GM10266 (cell line): ENCODE results near the gene MAP4K4.

ENCODE experiments used
- DNase-seq: peaks from one replicate; pipeline ENCODE4 v3.0.0; 2012; ENCODE audit errors: extremely low spot score
- CTCF ChIP-seq: IDR thresholded peaks from 2 replicates; pipeline ENCODE4 v1.5.1; 2012; ENCODE audit warnings: mild to moderate bottlenecking, low read depth; ENCODE audit not compliant: control insufficient read depth, insufficient read depth; ENCODE audit errors: missing control alignments

Gene MAP4K4

GRCh38 chr2:101860782-101861181 lies 163.3 kb downstream of the MAP4K4 start:
- DNase-seq, result no peak
- no peak for TF ChIP-seq CTCF

- no peak for DNase-seq
These were observed 163.9 kb downstream of the MAP4K4 start for GRCh38 chr2:101861382-101861781.

GRCh38 chr2:101863534-101863933 lies 166.0 kb downstream of the MAP4K4 start:
- TF ChIP-seq CTCF, result no peak
- no peak for DNase-seq

More at GRCh38 chr2:101861382-101861781, 163.9 kb downstream of the MAP4K4 start:
- no peak for TF ChIP-seq CTCF

DNA sequence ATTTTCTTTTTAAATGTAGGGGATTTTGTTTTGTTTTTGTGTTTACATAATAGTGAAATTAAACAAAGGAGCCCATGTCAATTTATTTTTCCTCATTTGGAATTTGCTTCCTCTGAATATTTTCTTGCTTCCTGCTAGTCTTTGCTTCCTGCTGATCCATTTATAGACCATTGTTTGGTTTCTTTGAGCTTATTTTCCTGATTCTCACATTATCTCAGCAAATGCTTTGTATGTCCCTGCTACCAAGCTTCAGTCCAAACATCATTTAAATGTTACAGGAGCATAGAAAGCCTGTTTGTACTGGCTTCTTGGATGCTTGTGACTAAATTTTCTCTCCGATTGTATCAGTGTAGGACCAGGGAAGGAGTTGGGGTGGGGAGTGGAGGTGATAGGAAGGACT lies 166.9 kb downstream of the MAP4K4 start:
- DNase-seq, result no peak
- TF ChIP-seq CTCF, result no peak

- TF ChIP-seq CTCF, result no peak
- no peak for DNase-seq
These were observed 171.0 kb downstream of the MAP4K4 start for GRCh38 chr2:101868525-101868924.

GRCh38 chr2:101869527-101869926 lies 172.0 kb downstream of the MAP4K4 start:
- no peak for DNase-seq
- no peak for TF ChIP-seq CTCF

GRCh38 chr2:101870444-101870843 lies 172.9 kb downstream of the MAP4K4 start:
- TF ChIP-seq CTCF, result no peak
- no peak for DNase-seq

DNA sequence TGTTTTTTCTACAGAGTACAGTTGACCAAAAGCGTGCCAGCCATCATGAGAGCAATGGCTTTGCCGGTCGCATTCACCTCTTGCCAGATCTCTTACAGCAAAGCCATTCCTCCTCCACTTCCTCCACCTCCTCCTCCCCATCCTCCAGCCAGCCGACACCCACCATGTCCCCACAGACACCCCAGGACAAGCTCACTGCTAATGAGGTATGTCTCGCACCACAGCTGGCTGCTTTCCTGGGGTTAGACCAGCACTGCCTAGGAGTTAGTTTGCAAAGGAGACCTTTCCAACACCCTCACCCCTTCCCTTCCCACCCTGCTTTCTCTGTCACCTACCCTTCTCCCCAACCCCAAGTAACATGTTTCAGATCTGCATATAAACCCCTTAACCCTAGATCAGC lies 174.0 kb downstream of the MAP4K4 start:
- no peak for TF ChIP-seq CTCF
- no peak for DNase-seq
